ENCODE data around the gene USP14. TPM values are rescaled to one million over a fixed set of nuclear protein-coding genes. Genes with fewer than 3 reads are reported as not detected.

Gene USP14
- total RNA-seq, 2 experiments from 2014 or later = 21.3 to 88.3 TPM

DNA sequence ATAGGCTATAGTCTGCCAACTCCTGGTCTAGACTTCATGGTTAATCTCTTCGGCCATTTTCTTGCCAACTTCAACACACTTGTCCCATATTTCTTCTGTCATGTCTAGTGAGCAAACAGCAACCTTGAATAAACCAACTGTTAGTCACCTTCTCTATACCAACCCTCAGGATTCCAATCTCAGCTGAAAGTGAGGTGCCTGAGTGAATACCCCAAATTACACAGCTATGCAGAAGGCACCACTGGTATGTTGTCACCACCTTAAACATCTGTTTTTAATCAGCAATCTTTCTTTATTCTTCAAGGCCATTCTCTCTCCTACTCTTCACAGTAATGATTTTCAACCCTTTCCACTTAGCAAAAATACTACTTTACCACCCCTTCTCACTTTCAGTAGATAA lies 70.2 kb downstream of the USP14 start:
- H3K9me2 ChIP-seq (ENCODE audit: insufficient read depth, low read length) = no peaks in the 10 kb centered on the region
- no peaks in the 10 kb centered on the region for H3K4me1 ChIP-seq (ENCODE audit: insufficient read depth, low read length, poor library complexity, severe bottlenecking)
- H3K27ac ChIP-seq (ENCODE audit: low read depth, low read length, poor library complexity, severe bottlenecking) = no peak overlapping the region
- no peak for DNase-seq (ENCODE audit: low spot score)
- no peaks in the 10 kb centered on the region for H3K79me2 ChIP-seq (ENCODE audit: insufficient read depth, low read depth, low read length)
- BruUV-seq (replicated peaks) = no TSS peak
- intact Hi-C loops (cut with micrococcal nuclease; ENCODE audit: unreplicated experiment) = loop anchor here (10.0 kb wide), 1 partner anchor 46 kb away; no protein-coding TSS in a partner anchor
- TF ChIP-seq EZH2phosphoT487 (IDR thresholded peaks at IDR 0.05; ENCODE audit: borderline replicate concordance, low read depth, low read length) = no peak
- TF ChIP-seq, protein P1, sequence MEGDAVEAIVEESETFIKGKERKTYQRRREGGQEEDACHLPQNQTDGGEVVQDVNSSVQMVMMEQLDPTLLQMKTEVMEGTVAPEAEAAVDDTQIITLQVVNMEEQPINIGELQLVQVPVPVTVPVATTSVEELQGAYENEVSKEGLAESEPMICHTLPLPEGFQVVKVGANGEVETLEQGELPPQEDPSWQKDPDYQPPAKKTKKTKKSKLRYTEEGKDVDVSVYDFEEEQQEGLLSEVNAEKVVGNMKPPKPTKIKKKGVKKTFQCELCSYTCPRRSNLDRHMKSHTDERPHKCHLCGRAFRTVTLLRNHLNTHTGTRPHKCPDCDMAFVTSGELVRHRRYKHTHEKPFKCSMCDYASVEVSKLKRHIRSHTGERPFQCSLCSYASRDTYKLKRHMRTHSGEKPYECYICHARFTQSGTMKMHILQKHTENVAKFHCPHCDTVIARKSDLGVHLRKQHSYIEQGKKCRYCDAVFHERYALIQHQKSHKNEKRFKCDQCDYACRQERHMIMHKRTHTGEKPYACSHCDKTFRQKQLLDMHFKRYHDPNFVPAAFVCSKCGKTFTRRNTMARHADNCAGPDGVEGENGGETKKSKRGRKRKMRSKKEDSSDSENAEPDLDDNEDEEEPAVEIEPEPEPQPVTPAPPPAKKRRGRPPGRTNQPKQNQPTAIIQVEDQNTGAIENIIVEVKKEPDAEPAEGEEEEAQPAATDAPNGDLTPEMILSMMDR (conservative IDR thresholded peaks at IDR 0.05; ENCODE audit: low read length) = no peak
- H4K20me1 ChIP-seq (ENCODE audit: insufficient read depth, low read length) = no peaks in the 10 kb centered on the region
- peaks cover 68% of the 10 kb centered on the region for H3K36me3 ChIP-seq (ENCODE audit: insufficient read depth, low read length)
- ChIA-PET CTCF (ENCODE audit: unreplicated experiment) (no interaction called here), POLR2A (no interaction called here)
- H3K4me3 ChIP-seq (ENCODE audit: low read depth, low read length, poor library complexity, severe bottlenecking) = no peak overlapping the region
- H3K9me3 ChIP-seq (ENCODE audit: low read length) = no peaks in the 10 kb centered on the region
- no peak overlapping the region for H2AFZ ChIP-seq (ENCODE audit: low read length)
- no peak overlapping the region for H3K4me2 ChIP-seq (ENCODE audit: low read length)

DNA sequence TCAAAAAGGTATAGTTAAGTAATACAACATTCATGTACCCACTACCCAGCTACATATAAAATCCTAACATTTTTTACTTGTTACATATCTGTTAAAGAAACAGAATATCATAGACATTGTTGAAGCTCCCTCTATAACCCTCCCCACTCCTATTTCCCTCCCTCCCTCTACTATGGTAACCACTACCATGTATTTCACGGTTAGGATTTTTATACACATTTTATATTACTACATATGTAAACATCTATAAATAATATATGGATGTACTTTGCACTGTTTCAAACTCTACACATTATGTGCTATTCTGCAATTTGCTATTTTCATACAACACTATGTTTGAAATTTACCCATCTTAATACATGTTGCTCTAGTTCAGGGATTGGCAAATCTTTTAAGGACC lies 73.2 kb downstream of the USP14 start:
- TF ChIP-seq, protein P1 (conservative IDR thresholded peaks at IDR 0.05; ENCODE audit: low read length) = no peak
- no peak for TF ChIP-seq EZH2phosphoT487 (IDR thresholded peaks at IDR 0.05; ENCODE audit: borderline replicate concordance, low read depth, low read length)
- no peaks in the 10 kb centered on the region for H3K9me2 ChIP-seq (ENCODE audit: insufficient read depth, low read length)
- no peak for DNase-seq (ENCODE audit: low spot score)
- intact Hi-C loops (cut with micrococcal nuclease; ENCODE audit: unreplicated experiment) = no loop called here
- ChIA-PET CTCF (ENCODE audit: unreplicated experiment) (no interaction called here), POLR2A (interaction anchor here (0.5 to 0.9 kb wide), 4 partner anchors 11 to 31 kb away, joined by 3 to 4 read pairs (median 4); no protein-coding TSS in a partner anchor)
- no peaks in the 10 kb centered on the region for H3K9me3 ChIP-seq (ENCODE audit: low read length)
- H3K27ac ChIP-seq (ENCODE audit: low read depth, low read length, poor library complexity, severe bottlenecking) = no peak overlapping the region
- H3K4me3 ChIP-seq (ENCODE audit: low read depth, low read length, poor library complexity, severe bottlenecking) = no peak overlapping the region
- peaks cover 58% of the 10 kb centered on the region for H3K36me3 ChIP-seq (ENCODE audit: insufficient read depth, low read length)
- BruUV-seq (replicated peaks) = no TSS peak
- no peaks in the 10 kb centered on the region for H3K4me1 ChIP-seq (ENCODE audit: insufficient read depth, low read length, poor library complexity, severe bottlenecking)
- no peaks in the 10 kb centered on the region for H4K20me1 ChIP-seq (ENCODE audit: insufficient read depth, low read length)
- no peak overlapping the region for H3K4me2 ChIP-seq (ENCODE audit: low read length)
- H3K79me2 ChIP-seq (ENCODE audit: insufficient read depth, low read depth, low read length) = no peaks in the 10 kb centered on the region
- no peak overlapping the region for H2AFZ ChIP-seq (ENCODE audit: low read length)

DNA sequence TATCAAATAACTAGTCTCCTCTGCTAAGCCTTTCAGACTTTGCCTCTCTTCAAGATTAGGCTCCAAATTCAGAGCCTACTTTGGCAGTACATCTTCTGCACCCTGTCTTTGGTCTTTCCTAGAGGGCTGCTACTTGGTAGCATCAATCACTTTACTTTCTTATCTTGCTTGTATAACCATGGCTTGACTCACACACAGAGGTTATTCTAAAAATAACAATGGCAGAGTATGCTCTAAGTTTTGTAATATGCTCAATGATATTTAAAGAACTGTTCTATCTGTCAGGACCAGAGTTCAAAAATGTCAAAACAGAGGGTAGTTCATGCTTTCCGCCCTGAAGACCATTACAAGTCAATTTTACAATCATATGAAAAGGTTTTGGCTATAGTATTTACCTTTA lies 81.8 kb downstream of the USP14 start:
- intact Hi-C loops (cut with micrococcal nuclease; ENCODE audit: unreplicated experiment) = no loop called here
- Histone ChIP-seq H3K27ac (ENCODE audit: low read depth, low read length, poor library complexity, severe bottlenecking) (no peak overlapping the region), H3K36me3 (ENCODE audit: insufficient read depth, low read length) (peaks cover 85% of the 10 kb centered on the region), H3K9me3 (ENCODE audit: low read length) (no peaks in the 10 kb centered on the region), H3K9me2 (ENCODE audit: insufficient read depth, low read length) (no peaks in the 10 kb centered on the region), H3K4me1 (ENCODE audit: insufficient read depth, low read length, poor library complexity, severe bottlenecking) (no peaks in the 10 kb centered on the region), H2AFZ (ENCODE audit: low read length) (no peak overlapping the region), H3K4me3 (ENCODE audit: low read depth, low read length, poor library complexity, severe bottlenecking) (no peak overlapping the region), H3K4me2 (ENCODE audit: low read length) (no peak overlapping the region), H3K79me2 (ENCODE audit: insufficient read depth, low read depth, low read length) (peaks cover 3% of the 10 kb centered on the region; the same call in 1 of the 2 replicates), H4K20me1 (ENCODE audit: insufficient read depth, low read length) (no peaks in the 10 kb centered on the region)
- BruUV-seq (replicated peaks) = no TSS peak
- DNase-seq (ENCODE audit: low spot score) = no peak
- ChIA-PET POLR2A (no interaction called here), CTCF (ENCODE audit: unreplicated experiment) (no interaction called here)
- TF ChIP-seq EZH2phosphoT487 (IDR thresholded peaks at IDR 0.05; ENCODE audit: borderline replicate concordance, low read depth, low read length) = no peak
- TF ChIP-seq, protein P1 (conservative IDR thresholded peaks at IDR 0.05; ENCODE audit: low read length) = no peak

Measured in OCI-LY7 (cell line).